GM19240 (cell line): ENCODE results near the gene CCR5AS.

Experiments
- DNase-seq: peaks from one replicate; pipeline ENCODE4 v3.0.0; 2011; ENCODE audit warnings: low spot score; ENCODE audit not compliant: insufficient read length

The CCR5AS gene

DNA sequence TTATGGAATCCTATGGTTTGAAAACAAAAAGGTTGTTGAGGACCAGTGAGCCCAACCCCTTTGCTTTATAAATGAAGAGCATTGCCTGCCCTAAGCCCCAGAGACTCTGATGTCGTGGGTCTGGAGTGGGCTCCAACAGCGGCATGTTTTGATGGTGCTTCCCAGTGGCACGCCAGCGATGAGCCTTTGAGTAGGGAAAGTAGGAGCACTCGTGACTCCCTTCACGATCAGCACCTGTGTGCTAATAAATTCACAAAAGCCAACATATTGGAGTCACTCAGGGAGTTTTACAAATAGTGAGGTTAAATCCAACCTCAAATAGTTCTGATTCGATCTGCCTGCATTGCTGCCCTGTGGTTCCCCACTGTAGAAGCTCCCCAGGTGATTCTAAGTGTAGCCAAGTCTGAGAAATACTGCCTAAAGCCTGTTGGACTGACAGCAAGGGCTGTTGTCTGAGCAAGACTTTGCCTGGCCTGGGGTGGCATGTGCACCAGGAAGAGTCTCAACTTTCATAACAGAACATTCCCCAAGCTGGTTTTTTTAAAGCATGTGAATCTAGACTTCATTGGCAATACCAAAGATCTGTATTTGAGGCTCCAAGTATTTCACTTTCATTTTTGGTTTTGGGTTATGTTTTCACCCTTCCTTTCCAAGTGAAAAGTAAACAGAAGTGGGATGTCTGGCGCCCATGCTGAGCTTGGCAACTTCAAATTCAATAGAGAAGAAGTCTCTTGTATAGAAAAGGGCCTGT, 26.2 kb downstream of the CCR5AS start:
- no peak for DNase-seq

DNA sequence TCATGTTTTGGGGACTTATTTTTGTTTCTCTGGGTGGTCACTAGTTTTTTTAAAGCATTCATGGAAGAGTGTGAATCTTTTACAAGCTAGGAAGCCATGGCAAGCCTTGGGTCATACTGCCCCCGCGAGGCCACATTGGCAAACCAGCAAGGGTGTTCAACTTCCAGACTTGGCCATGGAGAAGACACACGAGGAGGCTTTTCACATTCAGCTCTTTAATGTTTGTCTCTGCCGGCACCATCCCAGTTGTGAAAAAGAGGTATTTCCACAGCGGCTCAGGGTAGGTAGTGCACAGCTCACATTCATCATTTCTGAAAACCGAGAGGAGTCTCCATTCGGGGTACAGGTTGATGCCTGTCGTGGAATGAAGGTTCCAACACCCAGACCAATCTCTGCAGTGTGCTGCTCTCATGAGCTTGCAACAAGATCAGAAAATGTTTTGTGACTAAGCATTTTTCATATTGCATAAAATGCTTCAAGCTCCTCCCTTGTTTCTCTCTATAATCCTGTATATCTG, 28.4 kb downstream of the CCR5AS start:
- no peak for DNase-seq

DNA sequence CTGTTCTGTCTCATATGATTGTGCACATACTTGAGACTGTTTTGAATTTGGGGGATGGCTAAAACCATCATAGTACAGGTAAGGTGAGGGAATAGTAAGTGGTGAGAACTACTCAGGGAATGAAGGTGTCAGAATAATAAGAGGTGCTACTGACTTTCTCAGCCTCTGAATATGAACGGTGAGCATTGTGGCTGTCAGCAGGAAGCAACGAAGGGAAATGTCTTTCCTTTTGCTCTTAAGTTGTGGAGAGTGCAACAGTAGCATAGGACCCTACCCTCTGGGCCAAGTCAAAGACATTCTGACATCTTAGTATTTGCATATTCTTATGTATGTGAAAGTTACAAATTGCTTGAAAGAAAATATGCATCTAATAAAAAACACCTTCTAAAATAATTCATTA, 31.1 kb downstream of the CCR5AS start:
- no peak for DNase-seq

DNA sequence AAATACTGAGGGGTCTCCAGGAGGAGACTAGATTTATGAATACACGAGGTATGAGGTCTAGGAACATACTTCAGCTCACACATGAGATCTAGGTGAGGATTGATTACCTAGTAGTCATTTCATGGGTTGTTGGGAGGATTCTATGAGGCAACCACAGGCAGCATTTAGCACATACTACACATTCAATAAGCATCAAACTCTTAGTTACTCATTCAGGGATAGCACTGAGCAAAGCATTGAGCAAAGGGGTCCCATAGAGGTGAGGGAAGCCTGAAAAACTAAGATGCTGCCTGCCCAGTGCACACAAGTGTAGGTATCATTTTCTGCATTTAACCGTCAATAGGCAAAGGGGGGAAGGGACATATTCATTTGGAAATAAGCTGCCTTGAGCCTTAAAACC, 31.6 kb downstream of the CCR5AS start:
- DNase-seq, result no peak

DNA sequence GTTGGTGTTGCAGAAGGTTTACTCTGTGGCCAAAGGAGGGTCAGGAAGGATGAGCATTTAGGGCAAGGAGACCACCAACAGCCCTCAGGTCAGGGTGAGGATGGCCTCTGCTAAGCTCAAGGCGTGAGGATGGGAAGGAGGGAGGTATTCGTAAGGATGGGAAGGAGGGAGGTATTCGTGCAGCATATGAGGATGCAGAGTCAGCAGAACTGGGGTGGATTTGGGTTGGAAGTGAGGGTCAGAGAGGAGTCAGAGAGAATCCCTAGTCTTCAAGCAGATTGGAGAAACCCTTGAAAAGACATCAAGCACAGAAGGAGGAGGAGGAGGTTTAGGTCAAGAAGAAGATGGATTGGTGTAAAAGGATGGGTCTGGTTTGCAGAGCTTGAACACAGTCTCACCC, 32.1 kb downstream of the CCR5AS start:
- no peak for DNase-seq

DNA sequence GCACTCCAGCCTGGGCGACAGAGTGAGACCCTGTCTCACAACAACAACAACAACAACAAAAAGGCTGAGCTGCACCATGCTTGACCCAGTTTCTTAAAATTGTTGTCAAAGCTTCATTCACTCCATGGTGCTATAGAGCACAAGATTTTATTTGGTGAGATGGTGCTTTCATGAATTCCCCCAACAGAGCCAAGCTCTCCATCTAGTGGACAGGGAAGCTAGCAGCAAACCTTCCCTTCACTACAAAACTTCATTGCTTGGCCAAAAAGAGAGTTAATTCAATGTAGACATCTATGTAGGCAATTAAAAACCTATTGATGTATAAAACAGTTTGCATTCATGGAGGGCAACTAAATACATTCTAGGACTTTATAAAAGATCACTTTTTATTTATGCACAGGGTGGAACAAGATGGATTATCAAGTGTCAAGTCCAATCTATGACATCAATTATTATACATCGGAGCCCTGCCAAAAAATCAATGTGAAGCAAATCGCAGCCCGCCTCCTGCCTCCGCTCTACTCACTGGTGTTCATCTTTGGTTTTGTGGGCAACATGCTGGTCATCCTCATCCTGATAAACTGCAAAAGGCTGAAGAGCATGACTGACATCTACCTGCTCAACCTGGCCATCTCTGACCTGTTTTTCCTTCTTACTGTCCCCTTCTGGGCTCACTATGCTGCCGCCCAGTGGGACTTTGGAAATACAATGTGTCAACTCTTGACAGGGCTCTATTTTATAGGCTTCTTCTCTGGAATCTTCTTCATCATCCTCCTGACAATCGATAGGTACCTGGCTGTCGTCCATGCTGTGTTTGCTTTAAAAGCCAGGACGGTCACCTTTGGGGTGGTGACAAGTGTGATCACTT, 34.1 kb downstream of the CCR5AS start:
- DNase-seq, result no peak

DNA sequence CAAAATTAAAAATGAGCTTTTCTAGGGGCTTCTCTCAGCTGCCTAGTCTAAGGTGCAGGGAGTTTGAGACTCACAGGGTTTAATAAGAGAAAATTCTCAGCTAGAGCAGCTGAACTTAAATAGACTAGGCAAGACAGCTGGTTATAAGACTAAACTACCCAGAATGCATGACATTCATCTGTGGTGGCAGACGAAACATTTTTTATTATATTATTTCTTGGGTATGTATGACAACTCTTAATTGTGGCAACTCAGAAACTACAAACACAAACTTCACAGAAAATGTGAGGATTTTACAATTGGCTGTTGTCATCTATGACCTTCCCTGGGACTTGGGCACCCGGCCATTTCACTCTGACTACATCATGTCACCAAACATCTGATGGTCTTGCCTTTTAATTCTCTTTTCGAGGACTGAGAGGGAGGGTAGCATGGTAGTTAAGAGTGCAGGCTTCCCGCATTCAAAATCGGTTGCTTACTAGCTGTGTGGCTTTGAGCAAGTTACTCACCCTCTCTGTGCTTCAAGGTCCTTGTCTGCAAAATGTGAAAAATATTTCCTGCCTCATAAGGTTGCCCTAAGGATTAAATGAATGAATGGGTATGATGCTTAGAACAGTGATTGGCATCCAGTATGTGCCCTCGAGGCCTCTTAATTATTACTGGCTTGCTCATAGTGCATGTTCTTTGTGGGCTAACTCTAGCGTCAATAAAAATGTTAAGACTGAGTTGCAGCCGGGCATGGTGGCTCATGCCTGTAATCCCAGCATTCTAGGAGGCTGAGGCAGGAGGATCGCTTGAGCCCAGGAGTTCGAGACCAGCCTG, 35.1 kb downstream of the CCR5AS start:
- no peak for DNase-seq

DNA sequence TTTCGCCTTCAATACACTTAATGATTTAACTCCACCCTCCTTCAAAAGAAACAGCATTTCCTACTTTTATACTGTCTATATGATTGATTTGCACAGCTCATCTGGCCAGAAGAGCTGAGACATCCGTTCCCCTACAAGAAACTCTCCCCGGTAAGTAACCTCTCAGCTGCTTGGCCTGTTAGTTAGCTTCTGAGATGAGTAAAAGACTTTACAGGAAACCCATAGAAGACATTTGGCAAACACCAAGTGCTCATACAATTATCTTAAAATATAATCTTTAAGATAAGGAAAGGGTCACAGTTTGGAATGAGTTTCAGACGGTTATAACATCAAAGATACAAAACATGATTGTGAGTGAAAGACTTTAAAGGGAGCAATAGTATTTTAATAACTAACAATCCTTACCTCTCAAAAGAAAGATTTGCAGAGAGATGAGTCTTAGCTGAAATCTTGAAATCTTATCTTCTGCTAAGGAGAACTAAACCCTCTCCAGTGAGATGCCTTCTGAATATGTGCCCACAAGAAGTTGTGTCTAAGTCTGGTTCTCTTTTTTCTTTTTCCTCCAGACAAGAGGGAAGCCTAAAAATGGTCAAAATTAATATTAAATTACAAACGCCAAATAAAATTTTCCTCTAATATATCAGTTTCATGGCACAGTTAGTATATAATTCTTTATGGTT, 35.9 kb downstream of the CCR5AS start, which contains the start of gene CCR5:
CCR5 (plus strand) TSS at position 108 of the 680 bp plus-strand sequence. CDS start 1,957 bp downstream, outside the sequence.
- no peak for DNase-seq

DNA sequence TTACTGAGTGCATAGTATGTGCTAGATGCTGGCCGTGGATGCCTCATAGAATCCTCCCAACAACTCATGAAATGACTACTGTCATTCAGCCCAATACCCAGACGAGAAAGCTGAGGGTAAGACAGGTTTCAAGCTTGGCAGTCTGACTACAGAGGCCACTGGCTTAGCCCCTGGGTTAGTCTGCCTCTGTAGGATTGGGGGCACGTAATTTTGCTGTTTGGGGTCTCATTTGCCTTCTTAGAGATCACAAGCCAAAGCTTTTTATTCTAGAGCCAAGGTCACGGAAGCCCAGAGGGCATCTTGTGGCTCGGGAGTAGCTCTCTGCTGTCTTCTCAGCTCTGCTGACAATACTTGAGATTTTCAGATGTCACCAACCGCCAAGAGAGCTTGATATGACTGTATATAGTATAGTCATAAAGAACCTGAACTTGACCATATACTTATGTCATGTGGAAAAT, 37.2 kb downstream of the CCR5AS start:
- DNase-seq, result no peak

DNA sequence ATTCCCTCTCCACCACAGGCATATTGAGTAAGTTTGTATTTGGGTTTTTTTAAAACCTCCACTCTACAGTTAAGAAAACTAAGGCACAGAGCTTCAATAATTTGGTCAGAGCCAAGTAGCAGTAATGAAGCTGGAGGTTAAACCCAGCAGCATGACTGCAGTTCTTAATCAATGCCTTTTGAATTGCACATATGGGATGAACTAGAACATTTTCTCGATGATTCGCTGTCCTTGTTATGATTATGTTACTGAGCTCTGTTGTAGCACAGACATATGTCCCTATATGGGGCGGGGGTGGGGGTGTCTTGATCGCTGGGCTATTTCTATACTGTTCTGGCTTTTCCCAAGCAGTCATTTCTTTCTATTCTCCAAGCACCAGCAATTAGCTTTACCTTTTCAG, 37.7 kb downstream of the CCR5AS start:
- DNase-seq, result no peak

DNA sequence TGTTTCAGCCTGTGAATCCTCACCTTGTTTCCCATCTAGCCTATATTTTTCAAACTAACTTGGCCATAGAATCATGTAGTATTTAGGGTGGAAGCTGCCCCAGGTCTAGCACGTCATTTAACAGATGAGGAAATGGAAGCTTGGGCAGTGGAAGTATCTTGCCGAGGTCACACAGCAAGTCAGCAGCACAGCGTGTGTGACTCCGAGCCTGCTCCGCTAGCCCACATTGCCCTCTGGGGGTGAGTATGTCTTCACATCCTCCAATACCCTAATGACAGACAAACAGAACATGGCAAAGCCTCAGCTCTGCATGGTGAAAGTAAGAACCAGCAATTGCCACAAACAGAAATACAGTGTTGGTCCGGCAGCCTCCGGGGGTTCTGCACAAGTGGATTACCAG, 38.3 kb downstream of the CCR5AS start:
- DNase-seq, result no peak

DNA sequence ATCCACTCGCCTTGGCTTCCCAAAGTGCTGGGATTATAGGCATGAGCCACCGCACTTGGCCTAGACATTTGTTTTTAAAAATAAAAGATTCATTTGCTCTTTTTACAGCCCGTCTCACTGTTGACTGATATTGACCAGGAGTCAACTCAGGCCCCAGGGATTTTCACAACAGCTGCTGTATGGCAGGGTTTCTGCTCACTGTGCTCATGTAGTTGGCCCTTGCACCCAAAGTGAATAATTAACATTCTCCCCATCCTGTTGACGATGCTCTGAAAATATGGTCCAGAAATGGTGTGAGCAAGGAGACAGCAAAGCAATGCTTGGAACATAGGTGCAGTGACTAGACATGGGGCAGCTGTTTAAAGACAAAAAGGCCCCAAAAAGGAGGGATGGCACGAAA, 39.1 kb downstream of the CCR5AS start:
- no peak for DNase-seq

DNA sequence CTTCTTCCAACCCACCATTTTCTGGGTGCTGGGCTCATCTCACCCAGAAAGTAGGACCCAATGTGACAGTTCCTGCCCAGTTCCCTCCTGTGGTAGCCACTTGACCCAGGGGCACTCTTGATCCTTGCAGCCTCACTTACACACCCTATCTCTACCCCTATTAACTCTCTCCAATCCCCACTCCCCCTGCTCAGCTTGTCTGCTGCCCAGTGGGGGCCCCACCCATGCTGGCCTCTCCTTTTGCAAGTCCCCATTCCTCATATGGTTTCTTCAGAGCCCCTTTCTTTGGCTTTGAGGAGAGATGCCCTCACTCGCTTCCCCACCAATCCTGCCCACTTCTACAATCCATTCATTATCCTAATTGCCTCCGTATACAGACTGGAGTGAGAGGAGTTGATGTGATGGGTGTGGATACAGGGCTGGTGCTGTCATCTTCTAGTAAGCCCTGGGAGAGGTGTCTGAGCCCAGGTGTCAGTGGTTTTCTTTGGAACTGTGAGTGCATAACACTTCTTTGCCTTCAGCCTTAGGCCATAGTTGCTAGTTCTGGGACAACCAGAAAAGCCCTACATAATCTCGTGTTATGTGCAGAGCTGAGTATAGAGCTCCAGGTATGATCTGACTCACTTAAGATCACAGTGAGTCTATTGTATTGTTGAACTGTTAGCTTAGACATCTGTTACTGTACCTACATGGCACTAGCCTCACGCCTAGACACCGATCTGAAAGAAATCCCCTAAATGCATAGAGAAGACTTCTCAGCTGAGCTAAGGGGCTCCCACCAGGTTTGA, 40.9 kb downstream of the CCR5AS start:
- DNase-seq, result no peak

DNA sequence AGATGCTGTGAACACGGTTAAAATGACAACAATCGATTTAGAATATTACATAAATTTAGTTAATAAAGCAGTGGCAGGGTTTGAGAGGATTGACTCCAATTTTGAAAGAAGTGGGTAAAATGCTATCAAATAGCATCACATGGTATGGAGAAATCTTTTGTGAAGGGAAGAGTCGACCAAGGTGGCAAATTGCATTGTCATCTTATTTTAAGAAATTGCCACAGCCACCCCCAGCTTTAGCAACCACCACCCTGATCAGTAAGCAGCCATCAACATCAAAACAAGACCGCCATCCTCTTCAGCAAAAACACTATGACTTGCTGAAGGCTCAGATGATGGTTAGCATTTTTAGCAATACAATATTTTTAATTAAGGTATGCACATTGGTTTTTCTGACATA, 41.8 kb downstream of the CCR5AS start:
- DNase-seq, result no peak

DNA sequence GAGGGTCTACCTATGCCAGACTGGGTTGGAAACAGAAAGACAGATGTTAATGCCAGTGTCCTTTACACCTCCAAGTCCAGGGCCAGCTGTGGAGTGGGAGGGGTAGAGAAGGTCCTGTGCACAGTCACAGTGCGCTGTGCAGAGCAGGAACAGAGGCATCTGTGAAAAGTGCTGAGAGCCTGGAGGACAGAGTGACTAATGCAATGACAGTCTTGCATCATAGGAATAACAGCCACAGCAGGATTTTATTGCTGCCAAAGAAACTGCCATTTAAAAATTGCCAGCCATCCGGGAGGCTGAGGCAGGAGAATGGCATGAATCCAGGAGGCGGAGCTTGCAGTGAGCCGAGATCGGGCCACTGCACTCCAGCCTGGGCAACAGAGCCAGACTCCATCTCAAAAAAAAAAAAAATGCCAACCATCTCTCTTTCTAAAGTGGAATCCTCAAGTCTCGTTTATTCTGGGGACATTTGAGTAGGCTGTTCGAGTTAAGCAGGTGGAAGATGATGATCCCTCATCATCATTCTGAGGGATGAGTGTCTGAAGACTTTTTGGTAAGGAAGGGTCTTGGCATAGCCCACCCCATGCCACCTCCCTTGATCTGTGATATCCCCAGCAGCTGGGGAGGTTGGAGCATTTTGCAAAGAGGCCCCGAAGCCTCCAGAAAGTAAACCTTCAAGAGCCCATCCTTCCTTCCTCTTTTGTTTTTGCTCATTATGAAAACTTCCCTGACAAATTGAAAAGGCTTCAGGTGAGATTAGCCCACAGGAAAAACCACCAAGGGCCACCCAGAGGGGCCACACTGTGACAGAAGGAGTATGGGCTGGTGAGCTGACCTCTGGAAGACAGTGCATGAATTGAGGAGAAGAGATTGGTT, 45.2 kb downstream of the CCR5AS start:
- DNase-seq, result no peak

DNA sequence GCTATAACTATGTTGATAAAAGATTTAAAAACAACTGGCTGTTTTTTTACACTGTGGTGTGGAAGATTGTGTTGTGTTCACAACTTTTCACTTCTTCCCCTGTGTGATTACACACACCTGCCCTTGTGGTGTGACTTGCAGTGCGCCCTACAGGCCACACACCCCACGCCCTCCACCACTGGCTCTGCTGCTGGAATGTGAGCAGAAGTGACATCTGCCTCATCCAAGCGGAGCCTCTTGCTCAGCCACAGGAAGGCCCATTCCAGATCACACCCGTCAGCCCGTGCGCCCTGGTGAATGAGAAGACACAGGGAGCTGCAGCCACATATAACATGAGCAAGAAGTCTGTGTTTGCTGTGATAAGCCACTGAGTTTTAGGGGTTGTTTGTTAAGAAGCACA, 46.0 kb downstream of the CCR5AS start:
- no peak for DNase-seq

DNA sequence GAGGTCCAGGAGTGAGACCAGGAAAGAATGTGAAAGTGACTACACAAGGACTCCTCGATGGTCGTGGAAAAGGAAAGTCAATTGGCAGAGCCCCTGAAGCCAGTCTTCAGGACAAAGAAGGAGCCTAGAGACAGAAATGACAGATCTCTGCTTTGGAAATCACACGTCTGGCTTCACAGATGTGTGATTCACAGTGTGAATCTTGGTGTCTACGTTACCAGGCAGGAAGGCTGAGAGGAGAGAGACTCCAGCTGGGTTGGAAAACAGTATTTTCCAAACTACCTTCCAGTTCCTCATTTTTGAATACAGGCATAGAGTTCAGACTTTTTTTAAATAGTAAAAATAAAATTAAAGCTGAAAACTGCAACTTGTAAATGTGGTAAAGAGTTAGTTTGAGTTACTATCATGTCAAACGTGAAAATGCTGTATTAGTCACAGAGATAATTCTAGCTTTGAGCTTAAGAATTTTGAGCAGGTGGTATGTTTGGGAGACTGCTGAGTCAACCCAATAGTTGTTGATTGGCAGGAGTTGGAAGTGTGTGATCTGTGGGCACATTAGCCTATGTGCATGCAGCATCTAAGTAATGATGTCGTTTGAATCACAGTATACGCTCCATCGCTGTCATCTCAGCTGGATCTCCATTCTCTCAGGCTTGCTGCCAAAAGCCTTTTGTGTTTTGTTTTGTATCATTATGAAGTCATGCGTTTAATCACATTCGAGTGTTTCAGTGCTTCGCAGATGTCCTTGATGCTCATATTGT, 47.0 kb downstream of the CCR5AS start:
- DNase-seq, result no peak

DNA sequence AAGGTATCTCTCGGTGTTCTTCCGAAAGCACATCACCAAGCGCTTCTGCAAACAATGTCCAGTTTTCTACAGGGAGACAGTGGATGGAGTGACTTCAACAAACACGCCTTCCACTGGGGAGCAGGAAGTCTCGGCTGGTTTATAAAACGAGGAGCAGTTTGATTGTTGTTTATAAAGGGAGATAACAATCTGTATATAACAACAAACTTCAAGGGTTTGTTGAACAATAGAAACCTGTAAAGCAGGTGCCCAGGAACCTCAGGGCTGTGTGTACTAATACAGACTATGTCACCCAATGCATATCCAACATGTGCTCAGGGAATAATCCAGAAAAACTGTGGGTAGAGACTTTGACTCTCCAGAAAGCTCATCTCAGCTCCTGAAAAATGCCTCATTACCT, 48.4 kb downstream of the CCR5AS start:
- DNase-seq, result no peak
